ENCODE results near the gene MCL1.
"Not testable (repeated sequence)": the region's sequence is repeated elsewhere in the genome, so short reads cannot be mapped to it uniquely, and the experiment has no call there.

MCL1 gene

GRCh38 chr1:150572918-150573647 lies 6.3 kb downstream of the MCL1 start:
- no peak for DNase-seq (ENCODE audit: low spot score)

DNA sequence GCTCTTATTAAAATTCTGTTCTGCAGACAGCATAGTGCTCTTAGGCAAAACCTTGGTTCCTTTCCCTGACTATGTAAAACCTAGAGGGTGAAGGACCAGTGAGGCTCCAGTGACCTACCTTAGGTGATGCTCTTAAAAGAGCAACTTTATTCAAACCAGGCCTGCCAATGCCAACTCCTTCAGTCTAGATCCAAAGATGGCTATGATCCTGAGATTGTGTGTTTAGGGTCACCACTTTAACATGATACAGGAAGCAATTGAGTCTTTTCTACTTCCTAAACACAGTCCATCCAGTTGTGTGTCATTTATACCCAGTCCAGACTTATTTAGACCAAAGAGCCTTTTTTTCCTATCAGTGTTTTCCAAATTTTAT lies 10.8 kb downstream of the MCL1 start:
- DNase-seq (ENCODE audit: low spot score), result peak; percentile 19

- DNase-seq (ENCODE audit: low spot score), result peak; percentile 48
Observed at GRCh38 chr1:150567717-150568593, 11.5 kb downstream of the MCL1 start.

DNA sequence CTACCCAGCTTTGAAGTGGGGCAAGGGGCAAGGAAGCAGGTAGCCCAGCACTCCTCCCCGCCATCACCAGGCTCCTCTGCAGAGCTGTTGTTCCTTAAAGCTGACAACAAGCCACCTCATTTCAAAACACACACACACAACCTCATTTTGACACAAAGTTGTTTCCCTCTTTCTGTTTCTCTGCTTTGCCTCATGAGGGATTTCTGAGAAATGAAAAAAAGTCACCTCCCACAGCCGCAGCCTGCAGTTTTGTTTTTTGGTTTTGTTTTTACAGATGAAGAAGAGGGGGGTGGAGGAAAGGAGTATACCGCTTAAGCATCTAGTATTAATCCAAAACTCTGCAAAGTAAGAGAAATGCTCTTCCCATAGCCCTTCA lies 12.1 kb downstream of the MCL1 start:
- DNase-seq (ENCODE audit: low spot score), result peak; percentile 17

DNA sequence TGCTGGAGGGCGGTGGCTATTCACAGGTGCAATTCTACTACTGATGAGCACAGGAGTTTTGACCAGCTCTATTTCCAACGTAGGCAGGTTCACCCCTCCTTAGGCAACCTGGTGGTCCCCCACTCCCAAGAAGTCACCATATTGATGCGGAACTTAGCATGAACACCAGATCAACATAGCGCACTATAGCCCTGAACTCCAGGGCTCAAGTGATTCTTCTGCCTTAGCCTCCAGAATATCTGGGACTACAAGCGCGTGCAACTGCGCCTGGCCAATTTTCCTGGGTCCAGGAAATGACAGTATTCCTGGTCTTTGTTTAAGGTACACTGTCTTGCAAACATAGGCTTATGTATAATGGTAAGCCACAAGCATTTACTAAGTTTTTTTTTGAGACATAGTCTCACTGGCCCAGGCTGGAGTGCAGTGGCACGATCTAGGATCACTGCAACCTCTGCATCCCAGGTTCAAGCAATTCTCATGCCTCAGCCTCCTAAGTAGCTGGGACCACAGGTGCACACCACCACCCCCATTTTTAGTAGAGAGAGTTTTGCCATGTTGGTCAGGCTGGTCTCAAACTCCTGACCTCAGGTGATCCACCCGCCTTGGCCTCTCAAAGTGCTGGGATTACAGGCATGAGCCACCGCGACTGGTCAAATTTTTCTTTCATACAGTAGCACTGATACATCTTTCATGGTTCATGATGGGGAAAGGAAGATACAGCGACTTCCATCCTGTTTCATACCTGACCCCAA lies 12.6 kb downstream of the MCL1 start:
- no peak for DNase-seq (ENCODE audit: low spot score)

DNA sequence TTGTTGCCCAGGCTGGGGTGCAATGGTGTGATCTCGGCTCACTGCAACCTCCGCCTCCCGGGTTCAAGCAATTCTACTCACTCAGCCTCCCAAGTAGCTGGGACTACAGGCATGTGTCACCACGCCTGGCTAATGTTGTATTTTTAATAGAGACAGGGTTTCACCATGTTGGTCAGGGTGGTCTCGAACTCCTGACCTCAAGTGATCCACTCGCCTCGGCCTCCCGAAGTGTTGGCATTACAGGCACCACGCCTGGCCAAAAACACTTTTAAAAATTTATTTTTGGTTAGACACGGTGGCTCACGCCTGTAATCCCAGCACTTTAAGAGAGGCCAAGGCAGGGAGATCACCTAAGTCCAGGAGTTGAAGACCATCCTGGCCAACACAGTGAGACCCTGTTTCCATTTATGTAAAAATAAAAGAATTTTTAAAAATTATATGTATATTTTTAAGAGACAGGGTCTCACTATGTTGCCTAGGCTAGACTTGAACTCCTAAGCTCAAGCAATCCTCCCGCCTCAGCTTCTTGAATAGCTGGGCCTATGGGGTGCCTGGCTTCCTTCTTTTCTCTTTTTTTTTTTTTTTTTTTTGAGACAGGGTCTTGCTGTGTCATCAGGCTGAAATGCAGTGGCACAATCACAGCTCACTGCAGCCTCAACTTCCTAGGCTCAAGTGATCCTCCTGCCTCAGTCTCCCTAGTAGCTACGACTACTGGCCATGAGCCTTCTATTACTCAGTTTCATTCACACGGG lies 14.0 kb downstream of the MCL1 start:
- DNase-seq (ENCODE audit: low spot score), result not testable (repeated sequence)

DNA sequence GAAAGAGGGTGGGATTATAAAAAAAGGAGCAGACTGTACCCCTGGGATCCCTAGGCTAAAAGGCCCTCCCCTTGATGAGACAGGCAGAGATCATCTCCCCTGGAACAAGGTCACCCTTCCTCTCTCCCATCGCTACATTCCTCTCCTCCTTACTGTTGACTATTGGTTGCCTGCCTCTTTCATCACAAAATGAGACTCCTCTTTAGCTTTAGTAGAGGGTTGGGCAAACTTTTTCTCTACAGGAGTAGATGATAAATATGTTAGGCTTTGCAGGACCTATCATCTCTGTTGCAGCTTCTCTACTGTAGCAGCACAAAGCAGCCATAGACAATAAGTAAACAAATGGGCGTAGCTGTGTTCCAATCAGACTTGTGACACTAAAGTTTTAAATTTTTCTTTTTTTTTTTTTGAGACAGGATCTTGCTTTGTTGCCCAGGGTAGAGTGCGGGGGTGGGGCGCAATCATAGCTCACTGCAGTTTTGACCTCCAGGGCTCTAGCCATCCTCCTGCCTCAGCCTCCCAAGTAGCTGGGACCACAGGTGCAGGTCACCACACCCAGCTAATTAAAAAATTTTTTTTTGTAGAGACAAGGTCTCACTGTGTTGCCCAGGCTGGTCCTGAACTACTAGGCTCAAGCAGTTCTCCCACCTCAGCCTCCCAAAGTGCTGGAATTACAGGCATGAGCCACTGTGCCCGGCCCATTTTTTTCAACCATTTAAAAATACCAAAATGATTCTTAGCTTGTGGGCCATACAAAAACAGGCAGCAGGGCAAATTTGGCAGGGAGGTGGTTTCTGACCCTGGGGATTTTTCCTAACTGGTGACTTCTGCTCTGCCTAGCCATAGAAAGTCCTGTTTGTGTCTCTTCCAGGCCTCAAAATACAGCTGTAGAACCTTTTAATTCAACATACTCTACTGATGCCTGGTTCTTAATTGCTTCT lies 15.1 kb downstream of the MCL1 start:
- DNase-seq (ENCODE audit: low spot score), result peak; percentile 17

- peak; percentile 90 for DNase-seq (ENCODE audit: low spot score)
Observed at GRCh38 chr1:150563340-150564038, 15.9 kb downstream of the MCL1 start.

DNA sequence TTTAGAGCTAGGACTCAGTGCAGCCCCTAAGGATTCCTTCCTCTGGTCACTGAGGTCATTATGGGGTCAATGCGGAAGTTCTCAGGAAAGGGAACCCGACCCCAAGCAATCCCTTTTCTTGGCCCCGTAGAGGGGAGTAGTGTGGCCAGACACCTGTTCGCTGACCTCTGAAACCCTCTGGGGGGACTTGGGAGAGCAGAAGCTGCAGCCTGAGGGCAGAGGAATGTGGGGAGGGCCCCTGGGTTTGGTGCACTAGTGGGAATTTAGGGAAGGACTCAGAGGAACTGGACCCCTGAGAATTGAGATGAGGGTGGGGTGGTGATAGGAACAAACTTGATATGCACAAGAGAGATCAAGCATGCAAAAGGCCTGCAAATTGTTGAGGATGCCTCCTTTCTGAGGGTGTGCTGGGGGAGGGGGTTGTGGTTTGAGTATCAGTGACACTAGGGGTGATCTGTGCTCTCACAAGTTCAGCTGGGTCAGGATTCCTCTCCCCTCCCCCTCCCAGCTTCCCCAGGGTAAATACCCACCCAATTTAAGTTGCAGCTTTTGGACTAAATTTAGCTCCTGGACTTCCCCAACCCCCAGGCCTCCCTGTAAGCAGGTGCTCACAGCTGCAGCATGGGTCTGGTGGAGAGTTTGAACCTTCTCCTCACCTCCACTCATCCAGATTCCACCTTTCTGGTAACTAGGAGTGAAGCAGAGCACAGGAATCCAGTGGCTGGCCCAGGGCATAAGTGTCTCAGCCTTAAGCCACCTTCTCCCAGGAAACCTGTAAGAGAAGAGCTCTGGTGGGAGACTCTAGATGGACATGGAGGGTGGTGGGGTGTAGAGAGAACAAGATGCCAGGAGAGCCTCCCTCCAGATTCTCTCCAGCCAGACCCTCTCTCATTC lies 16.7 kb downstream of the MCL1 start:
- peak; percentile 41 for DNase-seq (ENCODE audit: low spot score)

- DNase-seq (ENCODE audit: low spot score), result peak; percentile 86
Observed at GRCh38 chr1:150561974-150562445, 17.4 kb downstream of the MCL1 start.

DNA sequence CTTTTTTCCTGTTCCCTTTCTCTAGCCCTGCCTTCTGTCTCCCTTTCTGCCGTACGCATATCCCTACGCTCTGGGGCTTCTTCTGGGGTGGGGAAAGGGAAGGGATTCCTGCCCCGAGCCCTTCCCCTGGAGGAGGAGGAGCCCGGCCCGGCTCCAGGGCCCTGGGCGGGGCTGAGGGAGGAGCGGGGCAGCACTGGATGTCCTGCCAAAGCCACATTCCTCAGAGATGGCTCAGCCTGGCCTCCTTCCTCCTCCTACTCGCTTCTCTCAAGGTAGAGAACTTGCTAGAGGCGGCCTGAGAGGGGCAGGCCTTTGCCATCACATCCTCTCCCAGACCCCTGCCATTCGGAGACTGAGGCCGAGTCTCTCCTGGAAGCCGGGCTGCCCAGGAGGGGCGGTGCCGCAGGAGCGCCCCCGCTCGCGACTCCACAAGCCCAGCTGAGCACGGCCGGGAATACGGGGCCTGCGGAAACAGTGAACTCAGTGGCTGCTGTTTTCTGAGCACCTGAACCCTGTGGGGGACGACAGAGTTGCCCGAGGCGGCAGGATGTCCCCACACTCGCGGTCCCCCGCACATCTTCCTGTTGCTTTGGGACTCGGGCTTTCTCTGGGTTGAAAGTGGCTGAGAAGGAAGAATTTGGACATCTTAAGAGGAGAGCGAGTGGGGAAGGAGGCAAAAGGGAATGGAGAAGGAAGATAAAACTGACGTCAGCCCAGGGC lies 18.0 kb downstream of the MCL1 start:
- DNase-seq (ENCODE audit: low spot score), result peak; percentile 87

GRCh38 chr1:150560576-150561253 lies 18.7 kb downstream of the MCL1 start:
- peak; percentile 90 for DNase-seq (ENCODE audit: low spot score)

DNA sequence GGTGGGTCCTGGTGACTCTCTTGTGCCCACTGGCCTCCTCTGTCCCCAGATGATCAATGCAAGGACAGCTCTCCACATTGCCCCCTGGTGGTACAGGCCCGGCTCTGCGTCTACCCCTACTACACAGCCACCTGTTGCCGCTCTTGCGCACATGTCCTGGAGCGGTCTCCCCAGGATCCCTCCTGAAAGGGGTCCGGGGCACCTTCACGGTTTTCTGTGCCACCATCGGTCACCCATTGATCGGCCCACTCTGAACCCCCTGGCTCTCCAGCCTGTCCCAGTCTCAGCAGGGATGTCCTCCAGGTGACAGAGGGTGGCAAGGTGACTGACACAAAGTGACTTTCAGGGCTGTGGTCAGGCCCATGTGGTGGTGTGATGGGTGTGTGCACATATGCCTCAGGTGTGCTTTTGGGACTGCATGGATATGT lies 19.4 kb downstream of the MCL1 start:
- DNase-seq (ENCODE audit: low spot score), result peak; percentile 85

GRCh38 chr1:150559656-150560010 lies 19.8 kb downstream of the MCL1 start:
- DNase-seq (ENCODE audit: low spot score), result no peak

- no peak for DNase-seq (ENCODE audit: low spot score)
Observed at GRCh38 chr1:150558761-150559655, 20.4 kb downstream of the MCL1 start.

DNA sequence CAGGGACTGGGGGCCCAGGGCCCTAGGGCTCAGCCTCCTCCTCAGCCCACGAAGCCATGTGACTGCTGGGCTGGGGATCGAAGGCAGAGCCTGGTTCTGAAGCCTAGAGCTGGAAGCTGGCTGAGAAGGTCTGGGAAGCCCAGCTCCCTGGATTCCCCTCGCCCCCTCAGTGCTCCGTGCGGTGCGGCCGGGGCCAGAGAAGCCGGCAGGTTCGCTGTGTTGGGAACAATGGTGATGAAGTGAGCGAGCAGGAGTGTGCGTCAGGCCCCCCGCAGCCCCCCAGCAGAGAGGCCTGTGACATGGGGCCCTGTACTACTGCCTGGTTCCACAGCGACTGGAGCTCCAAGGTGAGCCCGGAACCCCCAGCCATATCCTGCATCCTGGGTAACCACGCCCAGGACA lies 21.1 kb downstream of the MCL1 start:
- DNase-seq (ENCODE audit: low spot score), result no peak

GRCh38 chr1:150557813-150558212 lies 21.6 kb downstream of the MCL1 start:
- no peak for DNase-seq (ENCODE audit: low spot score)

Data from hematopoietic multipotent progenitor cell treated with erythropoietin and hydrocortisone succinate and interleukin-3 and kit ligand, for 17 days (in vitro differentiated cells).